GM18909 (cell line): ENCODE results near the gene POLR2I.
"Not testable (repeated sequence)": the region's sequence is repeated elsewhere in the genome, so short reads cannot be mapped to it uniquely, and the experiment has no call there.

Experiments used
- ATAC-seq: cut with Tn5 transposase; IDR thresholded peaks from one replicate; pipeline ENCODE4 v1.9.1; 2021; ENCODE audit warnings: mild to moderate bottlenecking; ENCODE audit not compliant: unreplicated experiment, poor library complexity

POLR2I gene

DNA sequence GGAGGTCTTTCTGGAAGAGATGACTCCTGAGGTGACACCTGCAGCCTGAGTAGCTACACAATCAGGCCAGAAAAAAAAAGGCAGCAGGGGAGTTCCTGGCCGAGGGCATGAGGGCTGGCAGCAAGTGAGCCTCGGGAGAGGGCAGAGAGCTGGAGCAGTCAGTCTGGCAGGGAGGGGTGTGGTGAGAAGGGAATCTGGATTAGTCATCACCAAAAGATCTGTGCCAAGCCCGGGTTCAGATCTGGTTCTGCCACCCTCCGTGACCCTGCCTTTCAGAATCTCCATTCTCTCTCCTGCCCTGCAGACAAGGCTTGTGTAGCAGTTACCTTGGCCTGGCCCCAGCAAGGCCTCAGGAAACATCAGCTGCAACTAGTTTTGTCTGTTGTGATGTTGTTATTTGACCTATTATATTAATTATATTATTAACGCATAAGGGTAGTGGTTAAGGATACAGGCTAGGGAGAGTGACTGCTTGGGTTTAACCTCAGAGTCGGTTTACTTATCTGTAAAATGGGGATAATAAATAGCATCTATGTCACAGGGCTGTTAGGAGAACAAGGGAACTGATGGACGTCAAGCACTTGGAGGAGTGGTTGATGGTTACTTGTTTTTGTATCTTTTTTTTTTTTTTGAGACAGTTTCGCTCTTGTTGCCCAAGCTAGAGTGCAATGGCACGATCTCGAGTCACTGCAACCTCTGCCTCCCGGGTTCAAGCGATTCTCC, 22.4 kb upstream of the POLR2I start:
- no peak for ATAC-seq

DNA sequence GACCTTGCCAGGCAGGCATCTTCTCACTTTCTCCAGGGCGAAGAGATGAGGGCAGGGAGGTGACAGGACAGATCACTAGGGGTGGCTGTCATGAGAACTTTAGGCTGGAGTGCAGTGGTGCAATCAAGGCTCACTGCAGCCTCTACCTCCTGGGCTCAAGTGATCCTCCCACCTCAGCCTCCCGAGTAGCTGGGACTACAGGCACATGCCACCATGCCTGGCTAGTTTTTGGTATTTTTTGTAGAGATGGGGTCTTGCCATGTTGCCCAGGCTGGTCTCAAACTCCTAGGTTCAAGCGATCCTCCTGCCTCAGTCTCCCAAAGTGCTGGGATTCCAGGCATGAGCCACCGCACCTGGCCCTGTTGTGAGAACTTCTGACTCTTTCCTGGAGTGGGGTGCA, 20.2 kb upstream of the POLR2I start:
- ATAC-seq = not testable (repeated sequence)

- ATAC-seq = not testable (repeated sequence)
These were observed 16.5 kb upstream of the POLR2I start for GRCh38 chr19:36131221-36131620.

DNA sequence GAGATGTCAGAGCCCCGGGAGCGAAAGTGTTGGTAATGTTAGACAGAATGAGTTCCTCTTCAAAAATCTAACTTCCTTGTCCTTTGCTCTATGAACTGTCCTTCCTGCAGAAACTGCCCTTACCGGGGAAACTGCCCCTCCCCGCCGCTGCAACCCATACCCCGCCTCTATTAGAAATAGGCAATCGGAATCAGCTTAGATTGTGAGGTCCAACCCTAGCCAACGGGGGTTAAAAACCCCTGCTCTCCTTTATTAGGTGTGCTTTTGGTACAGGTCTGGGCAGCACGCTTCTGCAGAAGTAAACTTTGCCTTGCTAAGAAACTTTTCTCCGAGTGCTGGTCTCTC, 13.7 kb upstream of the POLR2I start:
- ATAC-seq = peak; percentile 1

- no peak for ATAC-seq
These were observed 10.9 kb upstream of the POLR2I start for GRCh38 chr19:36125557-36125956.

DNA sequence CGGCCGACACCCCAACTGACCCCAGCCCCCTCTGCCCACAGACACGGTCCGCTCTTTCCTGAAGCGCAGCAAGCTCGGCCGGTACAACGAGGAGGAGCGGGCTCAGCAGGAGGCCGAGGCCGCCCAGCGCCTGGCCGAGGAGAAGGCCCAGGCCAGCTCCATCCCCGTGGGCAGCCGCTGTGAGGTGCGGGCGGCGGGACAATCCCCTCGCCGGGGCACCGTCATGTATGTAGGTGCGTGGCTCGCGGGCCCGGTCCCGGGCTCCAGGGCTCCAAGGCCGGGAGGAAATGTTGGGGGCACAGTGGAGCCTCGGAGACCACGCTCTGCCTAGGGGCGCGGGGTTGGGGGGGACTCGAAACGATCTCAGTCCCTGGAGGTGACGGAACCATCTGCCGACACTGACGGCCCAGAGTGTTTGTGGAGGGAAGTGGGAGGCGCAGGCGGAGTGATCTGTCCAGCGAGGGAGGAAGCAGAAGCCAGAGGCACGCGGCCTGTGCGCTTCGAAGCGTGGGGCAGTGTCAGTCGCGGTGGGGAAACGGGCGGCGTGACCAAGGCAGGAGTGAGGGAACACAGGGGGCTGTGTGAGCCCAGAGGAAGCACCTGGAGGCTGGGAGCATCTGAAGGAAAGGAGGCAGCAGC, 6.9 kb upstream of the POLR2I start:
- ATAC-seq = no peak

GRCh38 chr19:36120984-36121358, 6.3 kb upstream of the POLR2I start:
- no peak for ATAC-seq

- ATAC-seq = no peak
These were observed 5.7 kb upstream of the POLR2I start for GRCh38 chr19:36120092-36120983.

DNA sequence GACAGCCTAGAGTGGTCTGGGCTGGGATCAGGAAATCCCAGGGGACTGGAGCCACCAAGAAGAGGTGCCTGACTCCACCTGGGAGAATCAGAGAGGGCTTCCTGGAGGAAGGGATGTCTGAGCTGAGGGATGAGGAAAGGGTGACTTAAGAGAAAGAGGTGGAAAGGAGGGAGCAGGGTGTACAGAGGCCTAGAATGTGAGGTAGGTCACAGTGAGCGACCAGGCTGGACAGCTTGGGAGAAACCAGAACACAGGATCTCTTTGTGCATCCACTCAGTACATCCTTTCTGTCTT, 1.6 kb upstream of the POLR2I start:
- ATAC-seq = no peak

- ATAC-seq = peak; percentile 38
These were observed 1.0 kb upstream of the POLR2I start, which contains the start of gene TBCB for GRCh38 chr19:36115453-36116343. TSS of gene TBCB (plus strand) at chr19:36115468. CDS start at chr19:36115561, 93 bp downstream.

DNA sequence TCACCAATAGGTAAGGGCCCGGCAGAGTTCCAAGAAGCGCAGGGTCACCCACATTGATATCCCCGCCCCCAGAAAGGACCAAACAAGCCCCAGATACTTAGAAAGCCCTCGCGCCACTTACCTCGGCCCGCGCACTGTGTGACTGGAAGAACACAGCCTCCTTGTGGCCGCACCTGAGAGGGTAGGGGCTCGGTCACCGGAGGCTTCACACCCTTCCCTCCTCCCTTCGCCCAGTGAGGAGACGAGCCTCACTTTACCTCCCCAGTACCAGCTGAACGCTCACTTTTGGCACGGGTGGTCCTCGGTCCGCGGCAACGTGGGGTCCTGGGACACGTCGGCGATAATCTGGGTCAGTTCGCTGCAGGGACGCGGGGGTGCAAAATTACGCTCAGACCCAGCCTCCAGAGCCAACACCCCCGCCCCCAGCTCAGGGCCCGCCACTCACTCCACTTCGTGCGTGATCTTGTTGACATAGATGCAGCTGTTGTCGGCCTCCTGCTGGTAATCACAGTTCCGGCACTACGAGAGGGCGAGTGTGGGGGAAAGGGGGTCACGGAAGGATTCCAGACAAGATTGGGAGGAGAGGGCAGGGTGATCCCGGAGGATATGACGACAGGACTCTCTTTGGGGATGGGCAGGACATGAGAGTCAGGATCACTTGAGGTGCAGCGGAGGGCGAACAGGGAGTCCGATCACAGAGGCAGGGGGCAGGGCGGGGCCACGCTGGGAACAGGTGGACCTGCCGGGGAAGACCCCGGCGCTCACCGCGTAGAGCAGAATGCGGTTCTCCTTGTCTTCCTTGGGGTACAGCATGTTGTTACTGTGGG, 568 bp downstream of the POLR2I start:
- ATAC-seq = no peak

DNA sequence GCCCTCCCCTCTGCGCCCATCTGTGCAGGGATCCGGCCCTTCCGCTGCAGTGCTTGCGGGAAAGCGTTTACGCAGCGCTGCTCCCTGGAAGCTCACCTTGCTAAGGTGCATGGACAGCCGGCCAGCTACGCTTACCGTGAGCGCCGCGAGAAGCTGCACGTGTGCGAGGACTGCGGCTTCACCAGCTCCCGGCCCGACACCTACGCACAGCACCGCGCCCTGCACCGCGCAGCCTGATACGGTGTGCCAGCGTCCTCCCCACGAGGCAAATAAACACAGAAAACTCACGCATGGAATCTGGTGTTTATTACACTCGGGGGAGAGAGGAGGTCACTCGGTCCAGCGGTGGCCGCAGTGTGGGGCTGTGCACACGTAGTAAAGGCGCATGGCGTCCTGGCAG, 1.2 kb downstream of the POLR2I start:
- ATAC-seq = no peak

DNA sequence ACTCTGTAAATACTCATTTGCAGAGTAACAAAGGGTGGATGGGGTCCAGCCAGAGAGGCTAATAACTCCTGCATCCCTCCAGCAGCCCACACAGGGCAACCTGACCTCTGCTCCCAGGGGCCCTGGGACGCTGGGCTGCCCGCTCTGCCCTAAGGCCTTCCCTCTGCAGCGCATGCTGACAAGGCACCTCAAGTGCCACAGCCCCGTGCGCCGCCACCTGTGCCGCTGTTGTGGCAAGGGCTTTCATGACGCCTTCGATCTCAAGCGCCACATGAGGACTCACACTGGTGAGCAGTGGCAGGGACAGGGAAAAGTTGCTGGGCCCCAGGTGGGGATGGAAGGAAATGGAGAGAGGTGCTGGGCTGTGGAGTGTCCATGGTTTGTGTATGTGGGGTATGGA, 2.0 kb downstream of the POLR2I start:
- no peak for ATAC-seq

DNA sequence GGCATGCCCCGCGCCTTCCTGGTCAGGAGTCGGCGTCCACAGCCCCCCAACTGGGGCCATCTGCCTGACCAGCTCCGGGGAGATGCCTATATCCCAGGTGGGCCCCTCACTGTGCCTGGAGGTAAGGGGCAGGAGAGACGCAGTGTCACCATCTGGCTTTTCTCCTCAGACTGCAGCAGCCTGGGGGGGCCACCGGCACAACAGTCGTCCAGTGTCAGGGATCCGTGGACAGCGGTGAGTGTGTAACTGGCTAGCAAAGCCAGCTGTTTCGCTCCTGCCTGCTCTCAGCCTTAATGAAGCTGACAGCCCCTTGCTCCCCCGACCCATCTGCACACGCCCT, 3.5 kb downstream of the POLR2I start:
- no peak for ATAC-seq

DNA sequence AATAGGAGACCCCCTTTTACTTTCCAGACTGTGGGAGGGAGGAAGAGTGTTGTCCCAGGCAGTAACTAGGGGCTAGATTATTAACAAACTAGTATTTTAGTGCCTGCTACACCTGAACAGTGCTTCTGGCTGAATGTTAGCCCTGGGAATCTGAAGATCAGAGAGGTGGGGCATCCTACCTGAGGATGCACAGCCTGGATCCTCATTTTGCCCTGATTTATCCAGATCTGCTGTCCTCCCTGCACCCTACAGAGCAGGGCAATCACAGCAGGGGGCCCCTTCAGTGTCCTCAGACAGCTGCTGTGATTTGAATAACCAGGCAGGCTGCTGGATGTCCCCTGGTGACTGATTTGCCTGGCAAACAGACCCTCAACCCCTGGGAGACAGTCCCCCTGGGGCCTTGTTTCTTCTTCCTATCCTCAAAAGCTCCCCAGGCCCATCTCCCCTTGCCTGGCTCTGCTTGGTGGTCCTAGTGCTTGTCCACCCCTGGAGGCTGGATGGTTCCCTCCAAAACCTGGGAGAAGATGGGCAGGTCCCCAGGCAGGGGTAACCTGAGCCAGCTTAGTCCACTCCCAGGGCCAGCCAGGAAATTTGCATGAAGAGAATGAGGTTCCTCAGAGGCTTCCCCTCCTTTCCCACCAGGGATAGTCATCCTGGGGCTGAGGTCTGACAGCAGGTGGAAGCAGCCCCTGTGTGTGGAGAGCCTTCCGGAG, 4.0 kb downstream of the POLR2I start, which contains the start of gene OVOL3:
TSS of gene OVOL3 (plus strand) at position 657 of the 713 bp plus-strand sequence. CDS start 60 bp downstream, outside the sequence.
- ATAC-seq = no peak

GRCh38 chr19:36108684-36109083, 6.0 kb downstream of the POLR2I start:
- no peak for ATAC-seq

DNA sequence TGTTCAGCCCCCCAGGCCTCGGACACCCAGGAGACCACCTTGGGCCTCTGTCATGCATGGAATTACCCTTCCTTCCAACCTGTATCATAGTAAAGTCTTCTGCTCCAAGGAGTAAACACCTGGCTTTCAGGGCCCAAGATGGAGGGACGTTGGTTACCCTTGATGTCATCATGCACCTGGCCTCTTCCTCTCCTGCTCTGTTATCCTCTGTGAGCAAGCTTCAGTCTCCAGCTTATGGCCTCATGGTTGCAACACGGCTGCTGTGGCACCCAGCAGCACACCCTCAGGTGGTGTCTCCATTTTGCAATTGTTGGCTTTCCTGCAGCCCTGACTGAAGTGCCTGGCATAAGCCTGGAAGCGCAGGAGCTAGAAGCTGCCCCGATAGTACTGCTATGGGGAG, 7.7 kb downstream of the POLR2I start:
- ATAC-seq = no peak

DNA sequence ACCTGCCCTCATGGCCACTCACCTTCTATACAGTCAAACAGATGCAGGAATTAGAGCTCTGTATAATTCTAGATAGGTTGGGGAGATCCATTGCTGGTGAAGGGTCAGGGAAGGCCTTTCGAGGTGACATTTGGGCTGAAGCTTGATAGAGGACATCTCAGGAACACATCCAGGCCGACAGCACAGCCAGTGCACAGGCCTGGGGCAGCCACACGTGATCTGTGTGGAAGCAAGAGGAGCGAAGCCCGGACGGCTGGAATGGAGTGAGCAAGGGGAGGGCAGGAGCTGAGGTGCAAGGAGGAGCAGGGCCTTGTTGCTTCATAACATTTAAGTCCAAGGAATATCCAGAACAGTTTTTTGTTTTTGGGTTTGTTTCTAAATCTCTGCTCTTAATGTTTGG, 8.2 kb downstream of the POLR2I start:
- no peak for ATAC-seq
